HEK293T (cell line): ENCODE measurements around the gene SYNE1.

Source experiments
- CTCF ChIA-PET: fragments of 350-600 bp; formaldehyde crosslinking; extraction: SDS; loops from one replicate; lab custom pipeline; 2021; ENCODE audit warnings: antibody characterized with exemption, inconsistent platforms; lab: Yijun Ruan, JAX
- POLR2A ChIA-PET: fragments of 350-600 bp; formaldehyde crosslinking; extraction: SDS; loops from one replicate; lab custom pipeline; 2020; ENCODE audit warnings: antibody characterized with exemption, inconsistent platforms; lab: Yijun Ruan, JAX
- DNase-seq: peaks from one replicate; pipeline ENCODE4 v3.0.0; 2012; ENCODE audit warnings: mixed read lengths; ENCODE audit errors: extremely low spot score
- ARNT ChIP-seq: fragments of 450-650 bp; IDR thresholded peaks from 2 replicates; pipeline ENCODE4 v1.6.1; 2017; ENCODE audit warnings: mild to moderate bottlenecking
- BHLHE40 ChIP-seq: fragments of 450-650 bp; IDR thresholded peaks from 2 replicates; pipeline ENCODE4 v1.6.1; 2016; ENCODE audit warnings: mild to moderate bottlenecking, moderate library complexity, borderline replicate concordance
- CTBP1 ChIP-seq: fragments of 450-650 bp; IDR thresholded peaks from 2 replicates; pipeline ENCODE4 v1.6.1; 2016; ENCODE audit warnings: borderline replicate concordance
- ELF4 ChIP-seq: fragments of 450-650 bp; IDR thresholded peaks from 2 replicates; pipeline ENCODE4 v1.6.1; 2017; ENCODE audit warnings: antibody characterized with exemption
- FOXA1 ChIP-seq: fragments of 450-650 bp; IDR thresholded peaks from 2 replicates; pipeline ENCODE4 v1.6.1; 2016; ENCODE audit warnings: mild to moderate bottlenecking
- FOXK2 ChIP-seq: fragments of 450-650 bp; IDR thresholded peaks from 2 replicates; pipeline ENCODE4 v1.6.1; 2016; ENCODE audit warnings: mild to moderate bottlenecking
- FOXM1 ChIP-seq: fragments of 450-650 bp; IDR thresholded peaks from 2 replicates; pipeline ENCODE4 v1.6.1; 2017; ENCODE audit warnings: mild to moderate bottlenecking, borderline replicate concordance
- HDGF ChIP-seq: fragments of 450-650 bp; IDR thresholded peaks from 2 replicates; pipeline ENCODE4 v1.6.1; 2017; ENCODE audit warnings: antibody characterized with exemption, borderline replicate concordance
- L3MBTL2 ChIP-seq: fragments of 450-650 bp; conservative IDR thresholded peaks from 2 replicates; pipeline ENCODE4 v1.6.1; 2016; ENCODE audit warnings: mild to moderate bottlenecking
- LEF1 ChIP-seq: fragments of 450-650 bp; IDR thresholded peaks from 2 replicates; pipeline ENCODE4 v1.6.1; 2017; ENCODE audit warnings: mild to moderate bottlenecking, borderline replicate concordance
- NFRKB ChIP-seq: fragments of 450-650 bp; IDR thresholded peaks from 2 replicates; pipeline ENCODE4 v1.6.1; 2016; ENCODE audit warnings: mild to moderate bottlenecking, moderate library complexity
- PKNOX1 ChIP-seq: fragments of 450-650 bp; IDR thresholded peaks from 2 replicates; pipeline ENCODE4 v1.6.1; 2016
- SP1 ChIP-seq: fragments of 450-650 bp; IDR thresholded peaks from 2 replicates; pipeline ENCODE4 v1.6.1; 2017
- SUZ12 ChIP-seq: fragments of 450-650 bp; IDR thresholded peaks from 2 replicates; pipeline ENCODE4 v1.6.1; 2016; ENCODE audit warnings: mild to moderate bottlenecking
- TARDBP ChIP-seq: fragments of 450-650 bp; IDR thresholded peaks from 2 replicates; pipeline ENCODE4 v1.6.1; 2016
- ZNF384 ChIP-seq: fragments of 450-650 bp; IDR thresholded peaks from 2 replicates; pipeline ENCODE4 v1.6.1; 2016

The SYNE1 gene

GRCh38 chr6:152091201-152091600, 546.0 kb downstream of the SYNE1 start:
- POLR2A ChIA-PET, result no interaction called here
- TF ChIP-seq FOXM1 (no peak), BHLHE40 (no peak), SUZ12 (no peak), CTBP1 (no peak), LEF1 (no peak), SP1 (no peak), L3MBTL2 (no peak), PKNOX1 (no peak), ARNT (no peak), ELF4 (no peak), HDGF (no peak), NFRKB (no peak)
- DNase-seq, result no peak
- CTCF ChIA-PET, result no interaction called here

DNA sequence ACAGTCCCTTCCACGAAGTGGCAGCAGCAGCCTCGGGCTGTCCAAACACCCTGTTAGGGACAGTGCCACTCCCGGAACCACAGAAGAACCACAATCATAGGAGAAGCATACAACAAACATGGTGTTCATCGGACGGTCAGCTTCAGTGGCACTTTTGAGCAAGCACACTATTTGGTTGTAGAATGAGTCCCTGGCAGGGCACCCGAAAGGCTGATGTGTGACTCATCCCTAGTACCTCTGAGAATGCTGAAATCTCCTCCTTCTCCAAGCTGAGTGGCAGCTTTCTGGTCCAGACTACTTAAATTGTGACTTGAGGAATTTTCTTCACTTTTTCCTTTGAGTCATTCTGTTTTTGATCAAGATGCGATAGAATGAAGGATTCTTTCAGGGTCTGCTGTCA, 547.2 kb downstream of the SYNE1 start:
- DNase-seq, result no peak
- CTCF ChIA-PET, result no interaction called here
- POLR2A ChIA-PET, result no interaction called here
- TF ChIP-seq SP1 (no peak), SUZ12 (no peak)

GRCh38 chr6:152087701-152088100, 549.5 kb downstream of the SYNE1 start:
- ChIA-PET POLR2A (no interaction called here), CTCF (no interaction called here)
- no peak for TF ChIP-seq FOXK2
- DNase-seq, result no peak

DNA sequence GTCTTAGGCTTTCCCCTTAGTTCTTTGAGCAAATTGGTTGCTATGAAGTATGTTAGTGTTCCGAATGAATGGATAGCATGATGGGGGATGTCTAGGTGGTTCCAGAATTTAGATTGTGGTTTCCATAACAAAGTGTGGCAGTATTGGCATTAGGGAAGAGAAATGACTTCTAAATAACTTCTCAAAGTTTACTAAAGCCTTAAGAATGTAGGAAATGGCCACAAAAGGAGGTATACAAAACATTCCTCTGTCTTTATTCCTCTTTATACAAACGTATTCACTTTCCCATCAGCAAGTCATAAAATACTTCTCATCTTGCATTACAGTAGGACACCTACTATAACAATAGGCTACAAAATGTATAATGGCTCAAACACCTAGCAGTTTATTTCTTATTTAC, 550.1 kb downstream of the SYNE1 start:
- ChIA-PET CTCF (no interaction called here), POLR2A (no interaction called here)
- DNase-seq, result no peak
- no peak for TF ChIP-seq FOXM1
- no peak for TF ChIP-seq PKNOX1
- no peak for TF ChIP-seq SUZ12
- no peak for TF ChIP-seq ZNF384
- TF ChIP-seq ARNT, result no peak
- no peak for TF ChIP-seq FOXA1
- no peak for TF ChIP-seq HDGF
- no peak for TF ChIP-seq SP1
- TF ChIP-seq ELF4, result no peak
- no peak for TF ChIP-seq FOXK2
- no peak for TF ChIP-seq L3MBTL2
- TF ChIP-seq NFRKB, result no peak
- no peak for TF ChIP-seq LEF1
- TF ChIP-seq CTBP1, result no peak
- no peak for TF ChIP-seq TARDBP
- TF ChIP-seq BHLHE40, result no peak

DNA sequence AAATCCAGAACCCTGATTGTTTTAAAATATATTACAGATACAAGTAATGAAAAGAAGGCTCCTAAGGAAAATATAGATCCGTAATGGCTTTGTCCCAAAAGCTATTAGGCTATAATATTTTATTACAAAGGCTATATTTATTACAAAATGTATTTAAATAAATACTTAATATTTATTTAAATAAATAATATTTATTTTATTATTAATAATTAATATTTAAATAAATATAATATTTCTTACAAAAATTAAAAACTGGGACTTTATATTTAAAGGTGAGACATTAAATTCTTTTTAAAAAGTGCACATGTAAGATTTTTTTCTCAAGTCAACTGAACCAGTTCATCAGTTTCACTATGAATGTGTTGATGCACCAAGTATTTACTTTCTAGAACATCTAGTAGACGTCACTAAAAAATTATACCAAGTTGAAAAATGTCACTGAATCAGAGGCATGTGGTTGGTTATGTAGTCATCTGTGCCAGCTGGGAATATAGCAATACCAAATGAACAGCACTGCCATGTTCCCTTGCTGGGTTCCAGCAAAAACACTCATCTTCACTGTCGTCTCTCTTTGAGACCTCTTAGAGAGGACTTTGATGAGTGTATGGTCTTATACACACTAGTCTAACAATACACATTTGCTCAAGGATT, 550.8 kb downstream of the SYNE1 start:
- DNase-seq, result no peak
- TF ChIP-seq CTBP1 (no peak), NFRKB (no peak), TARDBP (no peak)
- CTCF ChIA-PET, result no interaction called here
- POLR2A ChIA-PET, result no interaction called here

GRCh38 chr6:152085451-152085921, 551.7 kb downstream of the SYNE1 start:
- CTCF ChIA-PET, result no interaction called here
- TF ChIP-seq TARDBP (no peak), BHLHE40 (no peak)
- no peak for DNase-seq
- POLR2A ChIA-PET, result no interaction called here

- no peak for TF ChIP-seq TARDBP
- TF ChIP-seq PKNOX1, result no peak
- TF ChIP-seq ARNT, result no peak
- TF ChIP-seq HDGF, result no peak
- TF ChIP-seq NFRKB, result no peak
- TF ChIP-seq ZNF384, result no peak
- TF ChIP-seq BHLHE40, result no peak
- no peak for TF ChIP-seq FOXA1
- no peak for TF ChIP-seq FOXK2
- no peak for TF ChIP-seq SP1
- ChIA-PET POLR2A (no interaction called here), CTCF (no interaction called here)
- no peak for DNase-seq
Observed at GRCh38 chr6:152078804-152079203, 558.4 kb downstream of the SYNE1 start.
